Endothelial cell of umbilical vein (primary cell): ENCODE data around the gene PPEF2. TPM values are rescaled to one million over a fixed set of nuclear protein-coding genes. Genes with fewer than 3 reads are reported as not detected.

Source experiments
- BruUV-seq: library from RNA; stranded (reverse); fragments of 400-500 nt; replicated peaks from 2 replicates; lab custom pipeline; 2021; lab: Mats Ljungman, UMichigan
- CTCF ChIA-PET: fragments of 300-600, 350-600 bp; sonication (Branson Sonifier 250); formaldehyde crosslinking; loops from one replicate; lab custom pipeline; 2021; ENCODE audit warnings: antibody characterized with exemption, inconsistent platforms; lab: Charles Lee
- POLR2A ChIA-PET: fragments of 300-600, 350-600 bp; sonication (Branson Sonifier 250); formaldehyde crosslinking; loops from one replicate; lab custom pipeline; 2021; ENCODE audit warnings: antibody characterized with exemption, inconsistent platforms; lab: Charles Lee
- DNase-seq: peaks from one replicate; pipeline ENCODE4 v3.0.0-alpha.2; 2011; ENCODE audit warnings: low read depth, low spot score
- FAIRE-seq: peaks from 2 replicates; lab custom pipeline; 2011; peaks lifted over from hg19 to GRCh38; lab: Jason Lieb, UNC
- H2AFZ ChIP-seq: 2 replicates; pipeline ENCODE4 v1.6.0; 2012; ENCODE audit warnings: low read depth, low read length, control low read depth, inconsistent platforms
- H3K27ac ChIP-seq: 2 replicates; pipeline ENCODE4 v1.5.1; 2011; ENCODE audit warnings: low read depth, mild to moderate bottlenecking, control low read depth, low read length, moderate library complexity; ENCODE audit not compliant: insufficient read depth
- H3K27me3 ChIP-seq, 2 experiments: 2 replicates each; pipeline versions ENCODE4 v1.6.0 to v1.6.1; 2011; ENCODE audit warnings: low read length in 2 of 2, mixed read lengths in 1 of 2; ENCODE audit not compliant: control insufficient read depth in 2 of 2, insufficient read depth in 2 of 2
- H3K36me3 ChIP-seq, 2 experiments: 2 replicates in 1 of 2; 3 replicates in 1 of 2; pipeline ENCODE4 v1.5.1; 2011; ENCODE audit warnings: low read length in 2 of 2, mild to moderate bottlenecking in 1 of 2, moderate library complexity in 1 of 2; ENCODE audit not compliant: control insufficient read depth in 2 of 2, insufficient read depth in 2 of 2; ENCODE audit errors: extremely low read depth in 1 of 2
- H3K4me1 ChIP-seq: 3 replicates; pipeline ENCODE4 v1.5.1; 2011; ENCODE audit warnings: mild to moderate bottlenecking, low read length; ENCODE audit not compliant: control insufficient read depth, insufficient read depth; ENCODE audit errors: extremely low read depth
- H3K4me2 ChIP-seq: 2 replicates; pipeline ENCODE4 v1.6.1; 2011; ENCODE audit warnings: low read length, control low read depth, mixed read lengths; ENCODE audit not compliant: insufficient read depth
- H3K4me3 ChIP-seq, 3 experiments: fragments of 200-600 bp in 1 of 3; sonication (generic), shearing (Covaris generic) in 1 of 3; replicated peaks in 1 of 3; 2 replicates each; pipeline ENCODE4 v1.5.1; 2011 to 2016; ENCODE audit warnings: control low read depth in 3 of 3, low read length in 3 of 3, mild to moderate bottlenecking in 2 of 3, inconsistent platforms in 1 of 3, low read depth in 1 of 3, moderate library complexity in 1 of 3; ENCODE audit not compliant: insufficient read depth in 1 of 3
- H3K79me2 ChIP-seq: 2 replicates; pipeline ENCODE4 v1.6.0; 2012; ENCODE audit warnings: low read length, inconsistent platforms; ENCODE audit not compliant: control insufficient read depth, insufficient read depth
- H3K9ac ChIP-seq: replicated peaks from 2 replicates; pipeline ENCODE3; 2011; ENCODE audit warnings: low read length, control low read depth; ENCODE audit not compliant: insufficient read depth; ENCODE audit errors: extremely low read depth
- H3K9me1 ChIP-seq: replicated peaks from 3 replicates; pipeline ENCODE4 v1.6.0; 2011; ENCODE audit warnings: mild to moderate bottlenecking, low read length; ENCODE audit not compliant: control insufficient read depth, insufficient read depth; ENCODE audit errors: extremely low read depth
- H3K9me3 ChIP-seq: replicated peaks from 2 replicates; pipeline ENCODE4 v1.5.1; 2012; ENCODE audit warnings: low read length, inconsistent platforms; ENCODE audit not compliant: control insufficient read depth, insufficient read depth
- H4K20me1 ChIP-seq: replicated peaks from 2 replicates; pipeline ENCODE3; 2011; ENCODE audit warnings: mild to moderate bottlenecking, low read length; ENCODE audit not compliant: control insufficient read depth, insufficient read depth; ENCODE audit errors: extremely low read depth
- EZH2 ChIP-seq: IDR thresholded peaks from 2 replicates; pipeline ENCODE4 v1.6.1; 2012; ENCODE audit warnings: borderline replicate concordance, low read depth, mild to moderate bottlenecking, moderate library complexity, low read length, inconsistent platforms; ENCODE audit not compliant: severe bottlenecking
- FOS ChIP-seq: IDR thresholded peaks from 2 replicates; pipeline ENCODE4 v1.6.1; 2011; ENCODE audit warnings: mild to moderate bottlenecking, low read length, moderate library complexity, borderline replicate concordance; ENCODE audit not compliant: insufficient read depth
- GATA2 ChIP-seq: IDR thresholded peaks from 2 replicates; pipeline ENCODE4 v1.7.0; 2011; ENCODE audit warnings: low read depth, mild to moderate bottlenecking, moderate library complexity, mixed read lengths, low read length; ENCODE audit not compliant: insufficient read length, insufficient read depth
- MAX ChIP-seq: IDR thresholded peaks from 2 replicates; pipeline ENCODE4 v1.6.1; 2011; ENCODE audit not compliant: insufficient read depth, insufficient read length
- MYC ChIP-seq: IDR thresholded peaks from one replicate; pipeline ENCODE4 v1.6.1; 2011; ENCODE audit warnings: mild to moderate bottlenecking, low read depth, low read length
- POLR2AphosphoS5 ChIP-seq: IDR thresholded peaks from 2 replicates; pipeline ENCODE4 v1.6.1; 2012; ENCODE audit warnings: low read depth, mild to moderate bottlenecking, control low read depth, low read length, moderate library complexity; ENCODE audit not compliant: insufficient read depth
- dilution Hi-C: fragments of 300-500 bp; cut with MboI; formaldehyde crosslinking; loops from one replicate; pipeline ENCODE4 v1.15.0; 2019; ENCODE audit warnings: low sequenced_read_pairs; ENCODE audit not compliant: extremely low pct_ligation_motif_present
- intact Hi-C: fragments of 100-400 bp; cut with micrococcal nuclease; formaldehyde crosslinking; loops from one replicate; pipeline ENCODE4 v1.10.0; 2022
- polyA plus RNA-seq, 4 experiments: library from polyadenylated mRNA; depleted of rRNA in 3 of 4; stranded (reverse) in 3 of 4; unstranded in 1 of 4; fragments of >200 nt; gene quantifications; 2 replicates each; pipeline versions ENCODE4 v1.2.1 to v1.2.3, GENCODE V29; 2011 to 2012; ENCODE audit warnings: missing spikeins in 1 of 4
- total RNA-seq: library from RNA; stranded (reverse); gene quantifications from 2 replicates; pipeline ENCODE4 v1.2.3, GENCODE V29; 2021

PPEF2 gene
- total and polyA plus RNA-seq, 2 donors (not counting 3 experiments of a cell fraction or from before 2014, with no cell fraction given): 0.23 TPM; not detected in 1

GRCh38 chr4:75950213-75950815 is 48.1 kb upstream of the PPEF2 start:
- H3K9me3 ChIP-seq: no peaks in the 10 kb centered on the region
- dilution Hi-C loops (no loop called here), intact Hi-C loops (no loop called here)
- H2AFZ ChIP-seq: no peak overlapping the region
- no peak overlapping the region for H3K27ac ChIP-seq
- H3K27me3 ChIP-seq: no peaks in the 10 kb centered on the region
- BruUV-seq: TSS peak; percentile 38
- no peaks in the 10 kb centered on the region for H3K4me1 ChIP-seq
- DNase-seq (no peak), FAIRE-seq (no peak)
- no peak overlapping the region for H3K4me2 ChIP-seq
- no peak overlapping the region for H3K9ac ChIP-seq
- ChIA-PET CTCF (interaction anchor here (1.1 kb wide), 1 partner anchor 34 kb away, joined by 6 read pairs; no protein-coding TSS in a partner anchor), POLR2A (no interaction called here)
- no peak overlapping the region for H3K4me3 ChIP-seq
- no peaks in the 10 kb centered on the region for H3K9me1 ChIP-seq
- TF ChIP-seq FOS (no peak), MYC (no peak), GATA2 (no peak), EZH2 (no peak), POLR2AphosphoS5 (no peak), MAX (no peak)
- H3K79me2 ChIP-seq: no peaks in the 10 kb centered on the region
- H4K20me1 ChIP-seq: no peaks in the 10 kb centered on the region
- H3K36me3 ChIP-seq: peaks cover 6 to 12% of the 10 kb centered on the region in 2 experiments
